Right lobe of liver (tissue), 6 donors: ENCODE data around the gene RGS1. TPM values are rescaled to one million over a fixed set of nuclear protein-coding genes. Genes with fewer than 3 reads are reported as not detected.
A peak's percentile ranks its signal among the peaks of the same experiment; 100 is the strongest.

Source experiments
- ATAC-seq, 4 donors: fragments of 200-7000 bp; cut with Tn5 transposase; one replicate each; pipeline ENCODE4 v1.9.1; 2020; ENCODE audit warnings: mild to moderate bottlenecking in 4 of 4, moderate library complexity in 4 of 4
- DNase-seq, 3 donors: peaks; one replicate each; pipeline ENCODE4 v3.0.0-alpha.2; 2020
- H3K27ac ChIP-seq, 3 donors: fragments of 200-600 bp; one replicate each; pipeline ENCODE4 v1.8.0; 2022
- H3K27me3 ChIP-seq, 2 donors: fragments of 200-600 bp; one replicate each; pipeline ENCODE4 v1.8.0; 2022
- H3K36me3 ChIP-seq, 4 donors: fragments of 200-600 bp; sonication (generic) in 1 of 4; one replicate each; pipeline versions ENCODE4 v1.5.1 to v1.8.0; 2017 to 2022; ENCODE audit warnings: control low read depth in 1 of 4
- H3K4me1 ChIP-seq, 4 donors: fragments of 200-600 bp; sonication (generic) in 1 of 4; one replicate each; pipeline versions ENCODE4 v1.5.1 to v1.8.0; 2017 to 2022; ENCODE audit warnings: control low read depth in 1 of 4
- H3K4me3 ChIP-seq, 3 donors: fragments of 200-600 bp; one replicate each; pipeline ENCODE4 v1.8.0; 2022
- H3K9me3 ChIP-seq, 4 donors: fragments of 200-600 bp; sonication (generic) in 1 of 4; one replicate each; pipeline versions ENCODE4 v1.5.1 to v1.8.0; 2017 to 2022; ENCODE audit warnings: control low read depth in 1 of 4
- POLR2A ChIP-seq: fragments of 450-650 bp; IDR thresholded peaks from one replicate; pipeline ENCODE4 v1.6.1; 2017; ENCODE audit warnings: antibody characterized with exemption, mild to moderate bottlenecking
- WGBS: methylation state at CpG from one replicate; pipeline ENCODE4 v1.1.6; 2018; ENCODE audit warnings: low coverage, low lambda C conversion rate; ENCODE audit not compliant: insufficient coverage; ENCODE audit errors: missing lambda C conversion rate; 5-methylcytosine and 5-hydroxymethylcytosine counted together
- intact Hi-C, 2 donors: fragments of 100-400 bp; cut with DNase I; formaldehyde crosslinking; loops; one replicate each; pipeline versions ENCODE4 v1.11.2 to v1.14.1; 2022
- total RNA-seq, 6 experiments: library from RNA; depleted of rRNA in 2 of 6; stranded (reverse); fragments of >200 nt in 2 of 6; fragmentation: NEBNext Ultra II Directional in 3 of 6; extraction: Animal tissue kit (Norgen Biotek cat#: 25700) in 3 of 6; gene quantifications; one replicate each; pipeline versions ENCODE4 v1.1.0 to v1.2.4, GENCODE V29; 2016 to 2023
- TF ChIP-seq, protein P1 (sequence below), 4 donors: fragments of 200-600 bp in 3 of 4; fragments of 450-650 bp in 1 of 4; IDR thresholded peaks; one replicate each; pipeline versions ENCODE4 v1.5.1 to v1.8.0; 2016 to 2022; ENCODE audit warnings: antibody characterized with exemption in 4 of 4, mild to moderate bottlenecking in 2 of 4
- donor health status: DM: no; HTN: yes; CAD: no.
- donor health status: DM: no; HTN: no; CAD: no.
- donor health status: DM: no; HTN: no; CAD: no.
- donor health status: DM: no; HTN: yes; CAD: no.
- donor health status: DM: no; HTN: yes; CAD: no.

RGS1 gene
- total RNA-seq, 6 experiments from 2014 or later = 2.6 to 29.8 (median 9.5) TPM

DNA sequence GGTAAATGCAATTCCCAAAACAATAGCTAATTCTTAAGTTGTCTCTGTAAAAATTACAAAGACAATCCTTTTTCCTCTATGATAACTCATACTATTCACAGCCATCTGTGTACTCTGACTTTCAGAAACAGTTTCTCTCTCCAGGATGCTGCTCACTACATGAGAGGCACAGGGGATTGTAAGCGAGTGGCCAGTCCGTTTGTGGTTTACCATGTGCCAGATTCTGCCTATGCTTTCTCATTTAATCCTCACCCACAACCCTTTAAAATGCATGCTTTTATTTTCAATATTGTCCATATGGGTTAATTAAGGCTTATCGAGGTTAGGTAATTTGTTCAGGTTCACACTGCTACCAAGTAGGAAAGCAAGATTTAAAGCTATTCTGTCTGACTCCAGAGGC is 23.0 kb downstream of the RGS1 start:
- Histone ChIP-seq H3K27ac (no peak overlapping the region), H3K9me3 (no peaks in the 10 kb centered on the region), H3K4me1 (peaks cover 0 to 2% (median 0%) of the 10 kb centered on the region in 4 donors), H3K27me3 (no peaks in the 10 kb centered on the region), H3K36me3 (no peaks in the 10 kb centered on the region), H3K4me3 (no peak overlapping the region)
- ATAC-seq (no peak), DNase-seq (no peak)
- 66% methylated on average over 3 of the region's 3 CpGs for WGBS
- intact Hi-C loops = no loop called here
- TF ChIP-seq, protein P1, sequence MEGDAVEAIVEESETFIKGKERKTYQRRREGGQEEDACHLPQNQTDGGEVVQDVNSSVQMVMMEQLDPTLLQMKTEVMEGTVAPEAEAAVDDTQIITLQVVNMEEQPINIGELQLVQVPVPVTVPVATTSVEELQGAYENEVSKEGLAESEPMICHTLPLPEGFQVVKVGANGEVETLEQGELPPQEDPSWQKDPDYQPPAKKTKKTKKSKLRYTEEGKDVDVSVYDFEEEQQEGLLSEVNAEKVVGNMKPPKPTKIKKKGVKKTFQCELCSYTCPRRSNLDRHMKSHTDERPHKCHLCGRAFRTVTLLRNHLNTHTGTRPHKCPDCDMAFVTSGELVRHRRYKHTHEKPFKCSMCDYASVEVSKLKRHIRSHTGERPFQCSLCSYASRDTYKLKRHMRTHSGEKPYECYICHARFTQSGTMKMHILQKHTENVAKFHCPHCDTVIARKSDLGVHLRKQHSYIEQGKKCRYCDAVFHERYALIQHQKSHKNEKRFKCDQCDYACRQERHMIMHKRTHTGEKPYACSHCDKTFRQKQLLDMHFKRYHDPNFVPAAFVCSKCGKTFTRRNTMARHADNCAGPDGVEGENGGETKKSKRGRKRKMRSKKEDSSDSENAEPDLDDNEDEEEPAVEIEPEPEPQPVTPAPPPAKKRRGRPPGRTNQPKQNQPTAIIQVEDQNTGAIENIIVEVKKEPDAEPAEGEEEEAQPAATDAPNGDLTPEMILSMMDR (IDR thresholded peaks at IDR 0.05) = no peak
- no peak for TF ChIP-seq POLR2A

DNA sequence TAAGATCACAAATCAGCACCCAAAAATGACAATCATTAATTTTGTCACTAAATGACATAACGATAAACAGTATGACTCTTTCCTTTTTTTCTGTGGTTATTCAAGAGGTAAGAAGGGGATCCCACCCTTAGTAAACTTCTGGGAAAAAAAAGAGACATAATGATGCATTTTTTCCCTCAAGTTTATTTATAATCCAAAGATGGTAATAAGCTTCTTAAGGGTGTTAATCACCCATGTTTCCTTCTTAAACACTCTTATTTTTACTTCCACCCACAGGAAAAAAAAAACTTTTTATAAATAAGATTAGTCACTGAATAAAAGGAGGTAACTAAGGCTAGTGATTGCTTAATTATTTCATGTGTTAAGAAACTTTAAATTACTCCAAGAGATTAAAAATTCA is 24.7 kb downstream of the RGS1 start:
- H3K4me3 ChIP-seq = no peak overlapping the region
- TF ChIP-seq, protein P1 (IDR thresholded peaks at IDR 0.05) = no peak
- TF ChIP-seq POLR2A = no peak

DNA sequence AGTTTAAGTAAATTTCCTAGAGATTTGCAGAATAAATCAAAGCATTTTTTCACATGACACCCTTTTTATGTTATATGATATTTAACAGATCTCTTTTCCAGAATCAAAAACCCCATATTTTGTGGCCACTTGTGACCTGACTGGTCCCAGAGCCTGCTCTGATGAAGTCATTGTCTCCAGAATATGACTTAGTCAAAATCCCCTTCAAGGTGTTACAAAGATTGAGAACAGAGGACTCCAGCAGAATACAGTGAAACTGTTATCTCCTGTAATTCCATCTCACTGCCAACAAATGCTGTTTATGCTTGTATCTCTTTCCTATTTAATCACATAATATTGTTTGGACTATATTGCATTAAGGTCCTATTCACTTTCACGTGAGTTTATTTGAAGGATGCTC is 25.6 kb downstream of the RGS1 start:
- 67% methylated on average over 1 of the region's 1 CpG for WGBS
- H3K4me3 ChIP-seq = no peak overlapping the region

More for the DNA sequence above, 24.7 kb downstream of the RGS1 start:
- Histone ChIP-seq H3K27me3 (no peaks in the 10 kb centered on the region), H3K9me3 (no peaks in the 10 kb centered on the region), H3K4me1 (peaks cover 0 to 4% (median 0%) of the 10 kb centered on the region in 4 donors), H3K27ac (no peak overlapping the region), H3K36me3 (no peaks in the 10 kb centered on the region)
- intact Hi-C loops = loop anchor here (10.0 kb wide), 1 partner anchor 125 kb away; no protein-coding TSS in a partner anchor
- WGBS = 75% methylated on average over 1 of the region's 1 CpG
- ATAC-seq = no peak
- no peak for DNase-seq

DNA sequence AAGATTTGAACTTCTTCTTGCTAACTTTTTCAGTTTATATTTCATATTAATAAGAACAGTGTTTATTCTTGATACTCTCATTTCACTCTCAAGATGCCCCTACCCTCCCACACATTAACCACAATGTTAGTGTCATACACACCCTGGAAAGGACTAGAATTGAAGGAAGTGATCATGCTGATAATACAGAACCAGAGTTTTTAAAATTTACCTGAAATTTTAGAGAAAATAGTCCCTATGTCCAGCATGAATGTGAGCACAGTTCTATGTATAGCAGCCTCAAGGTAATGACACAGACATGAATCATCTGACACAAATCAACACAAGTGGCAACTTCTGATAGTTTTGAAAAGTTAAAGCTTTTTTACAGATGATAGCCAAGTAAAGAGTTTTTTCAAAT is 26.0 kb downstream of the RGS1 start:
- Histone ChIP-seq H3K27me3 (no peaks in the 10 kb centered on the region), H3K9me3 (no peaks in the 10 kb centered on the region), H3K4me3 (no peak overlapping the region), H3K36me3 (no peaks in the 10 kb centered on the region), H3K27ac (no peak overlapping the region), H3K4me1 (peaks cover 0 to 4% (median 0%) of the 10 kb centered on the region in 4 donors)
- intact Hi-C loops = loop anchor here (10.0 kb wide), 1 partner anchor 127 kb away; no protein-coding TSS in a partner anchor
- ATAC-seq (no peak), DNase-seq (no peak)
- TF ChIP-seq, protein P1 (IDR thresholded peaks at IDR 0.05) = no peak
- TF ChIP-seq POLR2A = no peak

More for the DNA sequence above, 25.6 kb downstream of the RGS1 start:
- intact Hi-C loops = loop anchor here (10.0 kb wide), 1 partner anchor 126 kb away; no protein-coding TSS in a partner anchor
- ATAC-seq (no peak), DNase-seq (no peak)
- no peaks in the 10 kb centered on the region for H3K9me3 ChIP-seq
- TF ChIP-seq POLR2A = no peak
- TF ChIP-seq, protein P1 (IDR thresholded peaks at IDR 0.05) = no peak
- no peaks in the 10 kb centered on the region for H3K27me3 ChIP-seq
- H3K27ac ChIP-seq = no peak overlapping the region
- H3K4me1 ChIP-seq = peaks cover 0 to 4% (median 0%) of the 10 kb centered on the region in 4 donors
- no peaks in the 10 kb centered on the region for H3K36me3 ChIP-seq

DNA sequence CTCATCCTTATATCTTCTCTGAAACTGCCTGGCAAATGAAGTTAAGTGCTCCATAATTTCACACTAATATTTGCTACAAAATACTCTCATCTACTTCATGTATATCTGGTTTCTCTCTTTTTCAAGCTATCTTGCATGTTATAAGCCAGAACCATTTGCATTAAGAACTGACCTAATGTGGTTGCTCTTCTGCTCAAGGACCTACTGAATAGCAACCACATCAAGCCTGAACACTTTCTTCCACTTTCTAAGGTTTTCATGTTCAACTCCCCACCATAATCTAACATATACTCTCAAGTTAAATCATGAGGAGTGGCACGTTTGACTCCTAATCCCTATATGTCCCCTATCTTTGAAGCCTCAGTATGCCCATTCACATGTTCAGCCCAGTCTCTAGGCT is 27.2 kb downstream of the RGS1 start:
- TF ChIP-seq, protein P1 (IDR thresholded peaks at IDR 0.05) = no peak
- no peak for TF ChIP-seq POLR2A
- ATAC-seq (no peak), DNase-seq (no peak)
- 53% methylated on average over 1 of the region's 1 CpG for WGBS
- Histone ChIP-seq H3K27ac (peak overlapping the region in 1 of 3 donors; percentile 20), H3K36me3 (no peaks in the 10 kb centered on the region), H3K4me1 (peaks cover 0 to 4% (median 0%) of the 10 kb centered on the region in 4 donors), H3K9me3 (no peaks in the 10 kb centered on the region), H3K4me3 (no peak overlapping the region), H3K27me3 (no peaks in the 10 kb centered on the region)
- intact Hi-C loops = loop anchor here (10.0 kb wide), 1 partner anchor 128 kb away; no protein-coding TSS in a partner anchor
